Left lung (tissue), 10 donors: ENCODE results near the gene ERCC2. TPM values are rescaled to one million over a fixed set of nuclear protein-coding genes. Genes with fewer than 3 reads are reported as not detected.

Source experiments
- ATAC-seq: fragments of 200-7000 bp; cut with Tn5 transposase; one replicate; pipeline ENCODE4 v1.9.1; 2020; ENCODE audit warnings: moderate library complexity
- DNase-seq, 4 donors: peaks; one replicate each; pipeline ENCODE4 v3.0.0-alpha.2; 2013 to 2020
- H3K27ac ChIP-seq, 2 donors: fragments of 200-600 bp; sonication (generic) in 1 of 2; one replicate each; pipeline versions ENCODE4 v1.5.0 to v1.8.0; 2020 to 2021
- H3K27me3 ChIP-seq, 2 donors: fragments of 200-600 bp; sonication (generic) in 1 of 2; one replicate each; pipeline versions ENCODE4 v1.5.0 to v1.8.0; 2020 to 2021
- H3K36me3 ChIP-seq, 2 donors: fragments of 200-600 bp; sonication (generic) in 1 of 2; one replicate each; pipeline versions ENCODE4 v1.5.0 to v1.8.0; 2020 to 2021
- H3K4me1 ChIP-seq, 2 donors: fragments of 200-600 bp; one replicate each; pipeline ENCODE4 v1.8.0; 2021
- H3K4me3 ChIP-seq, 2 donors: fragments of 200-600 bp; sonication (generic) in 1 of 2; one replicate each; pipeline versions ENCODE4 v1.5.0 to v1.8.0; 2020 to 2021; ENCODE audit warnings: mild to moderate bottlenecking in 1 of 2
- H3K9me3 ChIP-seq, 2 donors: fragments of 200-600 bp; sonication (generic) in 1 of 2; one replicate each; pipeline versions ENCODE4 v1.5.0 to v1.8.0; 2020 to 2021
- intact Hi-C, 2 donors: fragments of 100-400 bp; cut with DNase I; formaldehyde crosslinking; loops; one replicate each; pipeline versions ENCODE4 v1.11.2 to v1.14.2; 2022
- polyA plus RNA-seq, 6 donors: library from polyadenylated mRNA; unstranded; fragments of 120-200 nt; gene quantifications; one replicate each; pipeline ENCODE4 v1.2.1, GENCODE V29; 2013; ENCODE audit not compliant: insufficient read length in 6 of 6
- total RNA-seq, 2 donors: library from RNA; stranded (reverse); fragmentation: NEBNext Ultra II Directional; extraction: Animal tissue kit (Norgen Biotek cat#: 25700); gene quantifications; one replicate each; pipeline ENCODE4 v1.2.1, GENCODE V29; 2021
- TF ChIP-seq, protein P1 (sequence below), 2 donors: fragments of 200-600 bp; sonication (generic) in 1 of 2; IDR thresholded peaks; one replicate each; pipeline versions ENCODE4 v1.5.0 to v1.8.0; 2021; ENCODE audit warnings: antibody characterized with exemption in 2 of 2
- donor health status: DM: no; HTN: yes; CAD: no.
- donor health status: DM: no; HTN: no; CAD: no.

ERCC2 gene
- total and polyA plus RNA-seq, 8 donors = 21.2 to 36.7 (median 31.3) TPM

DNA sequence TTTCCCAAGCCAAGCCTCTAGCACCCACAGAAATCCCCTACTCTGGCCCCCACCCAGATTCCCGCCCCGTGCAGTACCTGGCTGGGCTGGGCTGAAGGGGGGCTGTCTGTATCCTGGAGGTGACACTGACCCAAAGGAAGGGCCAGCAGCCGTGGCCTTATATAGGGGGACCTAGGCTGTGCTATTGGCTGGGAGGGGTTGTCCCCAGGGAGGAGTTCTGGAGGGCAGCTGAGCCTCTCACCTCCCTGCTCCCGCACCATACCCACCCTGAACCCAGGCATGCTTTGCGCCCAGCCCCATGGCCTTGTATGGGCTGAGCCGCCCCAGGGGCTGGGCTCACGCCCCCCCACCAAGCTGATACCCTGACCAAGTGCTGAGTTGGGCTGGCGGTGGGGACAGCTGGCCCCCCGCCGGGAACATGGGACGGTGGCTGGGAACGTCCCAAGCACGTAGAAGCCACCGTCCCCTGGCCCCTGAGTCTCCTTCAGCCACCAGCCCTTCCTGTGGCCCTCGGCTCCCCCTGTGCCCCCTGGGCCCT, 47.6 kb downstream of the ERCC2 start, which contains the start of gene CKM:
Gene CKM (minus strand): TSS at position 132 of the 538 bp plus-strand sequence. CDS start 3,162 bp downstream, outside the sequence.
- TF ChIP-seq, protein P1, sequence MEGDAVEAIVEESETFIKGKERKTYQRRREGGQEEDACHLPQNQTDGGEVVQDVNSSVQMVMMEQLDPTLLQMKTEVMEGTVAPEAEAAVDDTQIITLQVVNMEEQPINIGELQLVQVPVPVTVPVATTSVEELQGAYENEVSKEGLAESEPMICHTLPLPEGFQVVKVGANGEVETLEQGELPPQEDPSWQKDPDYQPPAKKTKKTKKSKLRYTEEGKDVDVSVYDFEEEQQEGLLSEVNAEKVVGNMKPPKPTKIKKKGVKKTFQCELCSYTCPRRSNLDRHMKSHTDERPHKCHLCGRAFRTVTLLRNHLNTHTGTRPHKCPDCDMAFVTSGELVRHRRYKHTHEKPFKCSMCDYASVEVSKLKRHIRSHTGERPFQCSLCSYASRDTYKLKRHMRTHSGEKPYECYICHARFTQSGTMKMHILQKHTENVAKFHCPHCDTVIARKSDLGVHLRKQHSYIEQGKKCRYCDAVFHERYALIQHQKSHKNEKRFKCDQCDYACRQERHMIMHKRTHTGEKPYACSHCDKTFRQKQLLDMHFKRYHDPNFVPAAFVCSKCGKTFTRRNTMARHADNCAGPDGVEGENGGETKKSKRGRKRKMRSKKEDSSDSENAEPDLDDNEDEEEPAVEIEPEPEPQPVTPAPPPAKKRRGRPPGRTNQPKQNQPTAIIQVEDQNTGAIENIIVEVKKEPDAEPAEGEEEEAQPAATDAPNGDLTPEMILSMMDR (IDR thresholded peaks at IDR 0.05) = no peak
- ATAC-seq (no peak), DNase-seq (no peak)
- H3K27me3 ChIP-seq = peaks cover 14 to 71% of the 10 kb centered on the region in 2 donors
- H3K9me3 ChIP-seq = no peaks in the 10 kb centered on the region
- intact Hi-C loops = no loop called here
- no peaks in the 10 kb centered on the region for H3K36me3 ChIP-seq
- peaks cover 0 to 4% of the 10 kb centered on the region in 2 donors for H3K4me1 ChIP-seq
- no peak within 1 kb of the TSS for H3K4me3 ChIP-seq
- no peak within 1 kb of the TSS for H3K27ac ChIP-seq

DNA sequence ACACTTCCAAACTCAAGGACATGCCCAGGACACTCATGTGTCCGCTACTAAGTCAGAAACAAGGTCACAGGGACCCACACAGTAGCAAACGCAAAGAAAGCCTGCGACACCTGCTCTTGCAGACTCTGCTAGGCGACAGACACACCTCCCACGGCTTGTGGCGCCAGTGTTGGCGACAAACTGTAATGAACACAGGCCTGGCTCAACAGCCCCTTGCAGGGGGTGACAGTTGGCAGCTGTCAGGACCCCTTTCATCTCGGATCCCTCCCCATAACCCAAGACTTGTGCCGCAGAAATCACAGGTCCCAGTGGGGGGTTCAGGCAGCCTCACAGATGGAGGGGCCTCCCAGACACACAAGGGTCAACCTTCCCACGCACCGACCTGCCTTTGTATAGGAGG, 48.1 kb downstream of the ERCC2 start:
- no peak for DNase-seq
- peaks cover 14 to 76% of the 10 kb centered on the region in 2 donors for H3K27me3 ChIP-seq
- TF ChIP-seq, protein P1 (IDR thresholded peaks at IDR 0.05) = no peak
- no peaks in the 10 kb centered on the region for H3K9me3 ChIP-seq
- peaks cover 0 to 4% of the 10 kb centered on the region in 2 donors for H3K4me1 ChIP-seq
- no peak overlapping the region for H3K4me3 ChIP-seq
- no peaks in the 10 kb centered on the region for H3K36me3 ChIP-seq
- no peak for ATAC-seq
- H3K27ac ChIP-seq = no peak overlapping the region
- intact Hi-C loops = no loop called here

DNA sequence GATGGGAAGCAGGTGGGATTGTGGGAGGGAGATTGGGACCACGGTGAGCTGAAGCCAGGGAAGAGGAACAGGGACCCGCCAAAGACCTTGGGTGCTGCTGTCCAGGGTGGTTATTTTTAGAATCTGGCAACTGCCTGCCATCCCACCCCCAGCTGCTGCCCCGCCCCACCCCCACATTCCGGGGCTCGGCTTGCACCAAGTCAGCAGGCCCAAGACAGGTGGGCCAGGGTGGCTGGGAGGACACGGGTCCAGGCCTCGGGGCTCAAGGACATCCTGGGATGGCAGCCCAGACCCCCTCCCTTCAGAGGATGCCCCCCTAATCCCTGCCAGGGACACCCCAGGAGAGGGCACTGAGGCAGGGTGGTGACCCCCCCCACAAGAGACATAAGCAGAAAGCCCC, 48.5 kb downstream of the ERCC2 start:
- intact Hi-C loops = no loop called here
- TF ChIP-seq, protein P1 (IDR thresholded peaks at IDR 0.05) = no peak
- Histone ChIP-seq H3K9me3 (no peaks in the 10 kb centered on the region), H3K36me3 (no peaks in the 10 kb centered on the region), H3K4me3 (no peak overlapping the region), H3K27ac (no peak overlapping the region), H3K27me3 (peaks cover 14 to 80% of the 10 kb centered on the region in 2 donors), H3K4me1 (peaks cover 0 to 4% of the 10 kb centered on the region in 2 donors)
- no peak for ATAC-seq
- DNase-seq = no peak

DNA sequence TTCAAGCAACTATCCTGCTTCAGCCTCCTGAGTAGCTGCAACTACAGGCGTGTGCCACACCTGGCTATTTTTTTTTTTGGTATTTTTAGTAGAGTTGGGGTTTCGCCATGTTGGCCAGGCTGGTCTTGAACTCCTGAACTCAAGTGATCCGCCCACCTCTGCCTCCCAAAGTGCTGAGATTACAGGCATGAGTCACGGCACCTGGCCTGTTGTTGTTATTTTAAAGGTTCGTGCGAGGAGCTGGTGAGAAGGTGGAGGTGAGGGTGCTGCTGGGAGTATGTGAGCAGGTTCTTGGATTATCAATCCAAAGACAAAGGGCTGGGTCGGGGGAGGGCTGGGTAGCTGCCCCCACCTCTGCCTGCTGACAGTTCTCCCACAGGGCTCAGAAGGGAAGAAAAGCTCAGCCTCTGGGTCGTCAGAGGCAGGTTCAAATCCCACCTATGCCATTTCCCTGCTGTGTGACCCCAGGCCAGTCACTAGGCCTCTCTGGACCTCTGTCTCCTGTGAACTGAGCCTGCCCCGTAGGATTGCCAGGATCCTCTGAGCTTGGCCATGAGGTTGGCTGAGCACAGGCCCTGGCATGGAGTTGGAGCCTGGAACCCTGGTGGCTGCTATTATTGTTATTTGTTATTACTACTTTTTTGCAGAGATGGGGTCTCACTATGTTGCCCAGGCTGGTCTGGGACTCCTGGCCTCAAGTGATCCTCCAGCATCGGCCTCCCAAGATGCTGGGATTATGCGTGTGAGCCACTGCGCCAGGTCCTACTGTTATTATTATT, 49.2 kb downstream of the ERCC2 start:
- Histone ChIP-seq H3K9me3 (no peaks in the 10 kb centered on the region), H3K27ac (no peak overlapping the region), H3K4me1 (peaks cover 0 to 4% of the 10 kb centered on the region in 2 donors), H3K36me3 (no peaks in the 10 kb centered on the region), H3K27me3 (peaks cover 14 to 87% of the 10 kb centered on the region in 2 donors), H3K4me3 (no peak overlapping the region)
- intact Hi-C loops = no loop called here
- DNase-seq = no peak
- no peak for ATAC-seq
- TF ChIP-seq, protein P1 (IDR thresholded peaks at IDR 0.05) = no peak

DNA sequence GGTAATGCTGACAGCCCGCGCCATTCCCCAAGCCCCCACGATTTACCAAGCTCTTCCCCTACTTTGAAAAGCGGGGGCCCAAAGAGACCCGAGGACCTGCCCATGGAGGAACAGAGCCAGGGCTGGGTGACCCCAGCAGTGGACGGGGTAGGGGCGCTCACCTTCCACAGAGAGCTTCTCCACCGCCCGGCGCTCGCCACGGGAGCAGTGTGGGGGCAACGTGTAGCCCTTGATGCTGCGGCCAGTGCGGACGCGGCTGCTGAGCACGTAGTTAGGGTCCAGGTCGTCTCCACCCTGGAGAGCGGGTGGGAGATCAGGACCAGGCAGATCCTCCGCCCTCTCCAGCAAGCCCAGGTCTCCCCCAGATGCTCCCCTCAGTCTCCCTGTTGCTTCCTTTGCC, 55.1 kb downstream of the ERCC2 start:
- H3K4me3 ChIP-seq = no peak overlapping the region
- no peak for ATAC-seq
- H3K36me3 ChIP-seq = no peaks in the 10 kb centered on the region
- H3K9me3 ChIP-seq = no peaks in the 10 kb centered on the region
- no peak for DNase-seq
- TF ChIP-seq, protein P1 (IDR thresholded peaks at IDR 0.05) = no peak
- no peak overlapping the region for H3K27ac ChIP-seq
- peaks cover 0 to 82% of the 10 kb centered on the region in 2 donors for H3K27me3 ChIP-seq
- intact Hi-C loops = no loop called here
- no peaks in the 10 kb centered on the region for H3K4me1 ChIP-seq
